C1 segment of cervical spinal cord (tissue), 14 donors: ENCODE results near the gene DLGAP1.
A peak's percentile ranks its signal among the peaks of the same experiment; 100 is the strongest.
"Not testable (repeated sequence)": the region's sequence is repeated elsewhere in the genome, so short reads cannot be mapped to it uniquely, and the experiment has no call there.

ENCODE experiments used
- DNase-seq, 14 donors: peaks; one replicate each; lab custom pipeline; 2025; lab: John Stamatoyannopoulos, UW

Gene DLGAP1

GRCh38 chr18:3593904-3594759 is 861.0 kb downstream of the DLGAP1 start:
- DNase-seq: peak; percentile 37 to 97 (median 89)

GRCh38 chr18:3593381-3593903 is 861.7 kb downstream of the DLGAP1 start:
- DNase-seq: peak in 2 of 14 donors; percentile 73 to 79

GRCh38 chr18:3592864-3593263 is 862.2 kb downstream of the DLGAP1 start:
- no peak for DNase-seq

DNA sequence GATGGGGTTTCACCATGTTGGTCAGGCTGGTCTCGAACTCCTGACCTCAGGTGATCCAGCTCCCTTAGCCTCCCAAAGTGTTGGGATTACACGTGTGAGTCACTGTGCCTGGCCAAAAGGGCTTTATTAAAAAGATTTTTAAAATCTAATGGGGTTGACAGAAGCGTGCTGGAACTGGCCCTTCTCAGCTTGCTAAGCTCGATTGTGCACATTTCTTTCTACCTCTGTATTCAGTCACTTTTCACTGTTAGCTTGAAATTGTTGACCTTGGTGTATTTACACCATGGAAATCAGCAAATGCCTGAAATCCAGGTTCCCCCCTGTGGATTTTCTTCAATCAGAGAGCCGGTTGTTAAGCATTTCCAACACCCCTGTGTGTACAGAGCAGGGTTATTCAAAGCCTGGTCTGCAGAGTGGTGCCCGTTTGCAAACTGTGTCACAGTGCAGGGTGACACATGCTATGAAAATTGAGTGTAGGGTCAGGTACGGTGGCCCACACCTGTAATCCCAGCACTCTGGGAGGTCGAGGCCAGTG is 864.9 kb downstream of the DLGAP1 start:
- no peak for DNase-seq

GRCh38 chr18:3585656-3586509 is 869.2 kb downstream of the DLGAP1 start:
- DNase-seq: peak in 6 of 14 donors; percentile 26 to 62 (median 35)

GRCh38 chr18:3584897-3585460 is 870.1 kb downstream of the DLGAP1 start:
- no peak for DNase-seq

GRCh38 chr18:3584266-3584861 is 870.7 kb downstream of the DLGAP1 start:
- DNase-seq: no peak

DNA sequence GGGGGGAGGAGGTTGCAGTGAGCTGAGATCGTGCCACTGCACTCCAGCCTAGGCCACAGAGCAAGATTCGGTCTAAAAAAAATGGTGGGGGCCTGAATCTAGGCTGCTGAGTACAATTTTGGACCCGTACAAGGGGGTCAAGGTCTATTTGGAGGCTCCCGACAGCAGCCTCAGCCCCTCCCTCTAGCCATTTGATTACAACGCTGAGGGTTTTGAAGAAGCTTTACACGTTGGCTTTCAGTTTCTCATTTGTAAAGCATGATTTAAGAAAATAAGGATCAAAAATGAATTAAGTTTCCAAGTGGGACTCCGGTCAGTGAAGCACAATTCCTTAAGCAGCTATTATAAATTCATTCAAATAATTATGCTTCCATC is 871.2 kb downstream of the DLGAP1 start:
- no peak for DNase-seq

DNA sequence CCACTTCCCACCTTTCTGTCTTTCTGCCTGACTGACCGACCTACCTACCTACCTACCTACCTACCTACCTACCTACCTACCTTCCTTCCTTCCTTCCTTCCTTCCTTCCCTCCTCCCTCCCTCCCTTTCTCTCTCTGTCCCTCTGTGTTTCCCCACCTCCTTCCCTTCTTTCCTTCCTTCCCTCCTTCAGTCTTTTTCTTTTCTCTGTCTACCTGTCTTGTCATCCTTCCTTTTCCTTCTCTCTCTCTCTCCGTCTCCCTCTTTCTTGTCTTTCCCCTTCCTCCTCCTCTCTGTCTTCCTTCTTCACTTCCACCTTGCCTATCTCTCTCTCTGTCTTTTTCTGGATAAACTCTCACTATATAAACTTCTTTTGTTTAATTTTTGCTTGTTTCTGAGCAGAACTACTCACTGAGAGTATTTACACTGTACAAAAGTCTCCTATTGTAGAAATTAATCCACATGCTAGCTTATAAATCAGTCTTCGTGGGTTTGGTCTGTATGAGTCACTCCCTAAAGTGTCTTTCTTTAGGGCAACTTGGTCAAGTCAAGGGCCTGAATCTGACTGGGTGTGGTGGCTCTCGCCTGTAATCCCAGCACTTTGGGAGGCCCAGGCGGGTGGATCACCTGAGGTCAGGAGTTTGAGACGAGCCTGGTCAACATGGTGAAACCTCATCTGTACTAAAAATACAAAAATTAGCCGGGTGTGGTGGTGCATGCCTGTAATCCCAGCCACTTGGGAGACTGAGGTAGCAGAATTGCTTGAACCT is 871.8 kb downstream of the DLGAP1 start:
- DNase-seq: not testable (repeated sequence)

- DNase-seq: no peak
Measured at GRCh38 chr18:3581890-3582289, 873.2 kb downstream of the DLGAP1 start.

GRCh38 chr18:3580523-3581025 is 874.5 kb downstream of the DLGAP1 start:
- not testable (repeated sequence) for DNase-seq

DNA sequence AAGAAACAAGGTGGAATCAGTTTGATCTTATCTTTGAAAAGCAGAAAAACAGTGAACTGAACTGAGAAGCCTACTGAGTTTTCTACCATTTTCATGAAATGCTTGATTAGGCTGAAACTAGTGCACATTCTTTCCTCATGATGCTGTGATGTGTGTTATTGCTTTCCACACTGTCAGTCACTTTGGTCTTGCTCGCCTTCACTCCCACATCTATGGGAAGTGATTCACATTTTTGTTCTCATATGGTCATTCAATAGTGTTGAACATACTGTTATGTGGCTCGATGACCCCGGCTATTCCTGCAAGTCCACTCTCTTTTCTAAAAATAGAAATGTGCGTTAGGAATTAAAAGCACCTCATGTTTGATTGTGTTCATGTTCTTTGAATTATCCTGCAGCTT is 875.4 kb downstream of the DLGAP1 start:
- DNase-seq: no peak

DNA sequence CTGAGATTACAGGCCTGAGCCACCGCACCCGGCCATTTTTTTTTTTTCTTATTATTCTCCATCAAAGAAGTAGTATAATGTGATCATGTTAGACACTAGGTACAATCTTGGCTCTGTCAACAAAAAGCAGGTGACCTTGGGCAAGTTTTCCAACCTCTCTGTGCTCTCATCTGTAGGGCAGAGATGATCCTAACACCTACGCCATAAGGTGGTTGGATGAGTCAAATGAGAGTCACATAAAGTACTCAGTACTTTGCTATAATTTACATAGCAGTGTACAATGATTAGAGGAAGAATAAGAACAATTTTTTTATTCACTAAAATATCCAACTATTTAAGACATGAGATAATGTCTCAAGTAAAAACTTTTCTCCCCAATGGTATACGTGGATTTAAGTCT is 876.5 kb downstream of the DLGAP1 start:
- DNase-seq: no peak

DNA sequence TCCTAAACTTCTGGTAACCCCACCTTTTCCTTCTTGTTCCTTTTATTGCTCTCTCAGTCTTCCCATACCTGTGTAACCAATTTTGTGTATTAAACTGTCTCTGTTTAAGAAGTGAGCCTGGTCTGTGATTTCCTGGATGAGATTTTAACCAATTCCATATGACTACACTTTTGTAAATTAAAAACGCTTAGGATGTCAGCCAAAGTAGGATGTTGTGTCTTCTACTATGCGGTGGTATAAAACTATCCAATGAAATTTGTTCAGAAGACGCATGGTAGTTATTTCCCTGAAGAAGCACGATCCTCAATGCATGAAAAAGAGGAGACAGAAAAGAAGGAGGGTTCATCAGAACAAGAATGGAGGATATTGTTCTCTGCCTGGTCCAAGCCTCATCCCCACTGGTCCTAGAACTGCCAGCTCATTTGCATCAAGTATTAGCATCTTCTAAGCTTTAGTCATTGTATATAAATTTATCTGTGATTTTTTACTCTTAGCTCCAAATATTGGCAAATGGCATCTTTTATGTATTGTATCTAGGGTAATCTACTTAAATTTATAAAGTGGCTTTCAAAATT is 877.7 kb downstream of the DLGAP1 start:
- no peak for DNase-seq

DNA sequence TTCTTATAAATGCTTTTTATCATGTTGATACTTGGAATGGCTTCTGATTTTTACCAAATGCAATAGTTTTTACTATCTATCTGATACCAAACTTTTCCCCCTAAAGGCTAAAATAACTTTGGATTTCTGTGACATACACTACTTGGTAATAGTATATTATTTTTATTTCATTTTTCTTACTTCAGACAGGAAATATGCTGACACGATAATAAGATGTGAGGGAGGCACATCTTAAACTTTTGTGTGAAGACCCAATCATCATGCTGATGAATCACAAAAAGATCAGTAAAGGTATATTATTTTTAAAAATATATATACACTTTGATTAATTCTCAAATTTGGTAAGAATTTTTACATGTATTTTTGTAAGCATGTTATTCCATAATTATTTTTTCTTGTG is 882.3 kb downstream of the DLGAP1 start:
- no peak for DNase-seq

GRCh38 chr18:3566851-3567250 is 888.3 kb downstream of the DLGAP1 start:
- DNase-seq: no peak

DNA sequence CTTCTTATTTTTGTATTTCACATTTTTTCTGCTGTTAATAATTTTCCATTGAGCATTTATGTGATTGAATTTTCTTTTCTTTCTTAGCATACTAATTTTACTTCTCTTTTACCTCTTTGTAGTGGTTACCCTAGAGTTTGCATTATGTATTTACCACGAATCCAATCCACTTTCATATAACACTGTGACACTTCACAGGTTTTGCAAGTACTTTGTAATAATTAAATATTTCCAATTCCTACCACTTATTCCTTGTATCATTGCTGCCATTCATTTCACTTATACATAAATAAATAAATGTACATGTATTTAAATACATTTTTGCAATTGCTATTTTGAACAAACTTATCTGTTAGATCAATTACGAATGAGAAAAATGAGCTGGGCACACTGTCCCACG is 894.4 kb downstream of the DLGAP1 start:
- DNase-seq: no peak

GRCh38 chr18:3554811-3555427 is 900.2 kb downstream of the DLGAP1 start:
- no peak for DNase-seq

DNA sequence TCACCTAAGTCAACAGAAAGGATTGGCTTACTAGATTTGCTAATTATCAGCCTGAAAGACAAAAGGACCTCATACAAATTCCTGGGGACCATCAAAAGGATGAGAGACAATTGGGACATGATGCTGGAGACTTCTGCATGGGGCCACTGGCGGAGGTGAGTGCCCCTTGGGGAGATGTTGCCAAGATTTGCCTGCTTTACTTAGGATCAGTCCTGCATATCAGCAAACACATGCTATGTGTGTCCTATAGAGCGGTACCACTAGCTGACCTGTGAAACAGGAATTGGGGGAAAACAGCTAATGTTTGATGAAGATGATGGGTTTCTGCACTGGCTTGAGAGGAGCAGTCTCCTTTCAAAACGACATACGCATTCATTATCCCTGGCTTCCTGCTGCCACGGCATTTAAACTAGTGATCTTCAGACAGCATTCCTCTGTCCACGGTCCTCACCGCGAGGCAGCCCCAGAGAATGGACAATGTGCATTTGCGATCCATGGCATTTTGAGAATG is 901.0 kb downstream of the DLGAP1 start:
- no peak for DNase-seq
